ENCODE results near the gene GAS7. TPM values are rescaled to one million over a fixed set of nuclear protein-coding genes. Genes with fewer than 3 reads are reported as not detected.

Gene GAS7
- total RNA-seq, result 126 TPM

GRCh38 chr17:10198509-10199249 is at the start of gene GAS7:
TSS of gene GAS7 (minus strand) at chr17:10198606.

GRCh38 chr17:9905078-9905415 is 293.4 kb downstream of the GAS7 start, which contains the start of gene RCVRN:
TSS of gene RCVRN (minus strand) at chr17:9905271. CDS start at chr17:9905180, 91 bp downstream.

Other genes starting within 250 kb of the GAS7 start
- 5.9 TPM for gene MYH13, start 174.4 kb upstream of the GAS7 start, total RNA-seq
- gene MYH8, start 223.3 kb upstream of the GAS7 start, total RNA-seq, result 63.4 TPM